Gastrocnemius medialis (tissue), 4 donors: ENCODE results near the gene C12orf43.

Source experiments
- CTCF ChIP-seq, 5 experiments: fragments of 450-650 bp in 3 of 5; fragments of 200-600 bp in 2 of 5; sonication (generic) in 2 of 5; IDR thresholded peaks in 4 of 5; conservative IDR thresholded peaks in 1 of 5; 1 replicate in 4 of 5; 2 replicates in 1 of 5; pipeline ENCODE4 v1.5.1; 2016 to 2019; ENCODE audit warnings: antibody characterized with exemption in 5 of 5, mild to moderate bottlenecking in 3 of 5, moderate library complexity in 3 of 5
- POLR2A ChIP-seq, 2 donors: fragments of 450-650 bp; IDR thresholded peaks; one replicate each; pipeline ENCODE4 v1.6.1; 2017; ENCODE audit warnings: antibody characterized with exemption in 2 of 2, mild to moderate bottlenecking in 2 of 2, moderate library complexity in 2 of 2

GRCh38 chr12:120999191-121000120 is 16.8 kb downstream of the C12orf43 start:
- no peak for TF ChIP-seq CTCF (IDR thresholded peaks at IDR 0.05 in 4 of 5, conservative IDR thresholded peaks at IDR 0.05 in 1 of 5)
- no peak for TF ChIP-seq POLR2A (IDR thresholded peaks at IDR 0.05)
